Keratinocyte (primary cell): ENCODE data around the gene EIF2AK2. TPM values are rescaled to one million over a fixed set of nuclear protein-coding genes. Genes with fewer than 3 reads are reported as not detected.

Experiments
- DNase-seq: peaks from one replicate; pipeline ENCODE4 v3.0.0-alpha.2; 2011; ENCODE audit warnings: low read depth, missing footprints, low spot score
- FAIRE-seq: peaks from 2 replicates; lab custom pipeline; 2011; peaks lifted over from hg19 to GRCh38; lab: Jason Lieb, UNC
- H2AFZ ChIP-seq: 2 replicates; pipeline ENCODE4 v1.6.0; 2012; ENCODE audit warnings: low read length, control low read depth, inconsistent platforms; ENCODE audit not compliant: control insufficient read depth
- H3K27ac ChIP-seq: 2 replicates; pipeline ENCODE4 v1.5.1; 2011; ENCODE audit warnings: low read length; ENCODE audit not compliant: control insufficient read depth, insufficient read depth
- H3K27me3 ChIP-seq: 3 replicates; pipeline ENCODE4 v1.6.0; 2011; ENCODE audit warnings: low read length; ENCODE audit not compliant: control insufficient read depth, insufficient read depth; ENCODE audit errors: extremely low read depth
- H3K36me3 ChIP-seq, 2 experiments: 2 replicates in 1 of 2; 3 replicates in 1 of 2; pipeline ENCODE4 v1.5.1; 2011; ENCODE audit warnings: low read length in 2 of 2, mild to moderate bottlenecking in 1 of 2; ENCODE audit not compliant: control insufficient read depth in 2 of 2, insufficient read depth in 2 of 2; ENCODE audit errors: extremely low read depth in 1 of 2
- H3K4me1 ChIP-seq: 3 replicates; pipeline ENCODE4 v1.5.1; 2011; ENCODE audit warnings: low read length; ENCODE audit not compliant: control insufficient read depth, insufficient read depth; ENCODE audit errors: extremely low read depth
- H3K4me2 ChIP-seq: 3 replicates; pipeline ENCODE4 v1.6.0; 2011; ENCODE audit warnings: low read depth, low read length; ENCODE audit not compliant: control insufficient read depth, insufficient read depth; ENCODE audit errors: extremely low read depth
- H3K4me3 ChIP-seq, 3 experiments: fragments of 200-600 bp in 1 of 3; sonication (generic) in 1 of 3; 2 replicates in 2 of 3; 3 replicates in 1 of 3; pipeline ENCODE4 v1.5.1; 2011 to 2016; ENCODE audit warnings: low read length in 3 of 3, mild to moderate bottlenecking in 3 of 3, control low read depth in 2 of 3, inconsistent platforms in 1 of 3, low read depth in 1 of 3, mixed read lengths in 1 of 3, mixed run types in 1 of 3, moderate library complexity in 1 of 3; ENCODE audit not compliant: control insufficient read depth in 2 of 3, insufficient read depth in 2 of 3; ENCODE audit errors: extremely low read depth in 1 of 3
- H3K79me2 ChIP-seq: 2 replicates; pipeline ENCODE4 v1.6.0; 2012; ENCODE audit warnings: low read length; ENCODE audit not compliant: control insufficient read depth, insufficient read depth
- H3K9ac ChIP-seq: 3 replicates; pipeline ENCODE4 v1.6.0; 2011; ENCODE audit warnings: low read length; ENCODE audit not compliant: control insufficient read depth, insufficient read depth; ENCODE audit errors: extremely low read depth
- H3K9me1 ChIP-seq: 3 replicates; pipeline ENCODE4 v1.6.0; 2011; ENCODE audit warnings: low read length; ENCODE audit not compliant: control insufficient read depth, insufficient read depth; ENCODE audit errors: extremely low read depth
- H3K9me3 ChIP-seq: 2 replicates; pipeline ENCODE4 v1.5.1; 2012; ENCODE audit warnings: low read depth, low read length; ENCODE audit not compliant: control insufficient read depth
- H4K20me1 ChIP-seq: 3 replicates; pipeline ENCODE4 v1.6.0; 2011; ENCODE audit warnings: low read length; ENCODE audit not compliant: control insufficient read depth, insufficient read depth; ENCODE audit errors: extremely low read depth
- EZH2 ChIP-seq: IDR thresholded peaks from one replicate; pipeline ENCODE4 v1.6.1; 2012; ENCODE audit warnings: inconsistent platforms, mild to moderate bottlenecking, low read length, moderate library complexity
- dilution Hi-C: fragments of 300-500 bp; cut with MboI; formaldehyde crosslinking; loops from one replicate; pipeline ENCODE4 v1.7.0; 2020; ENCODE audit warnings: low sequenced_read_pairs; ENCODE audit not compliant: extremely low pct_ligation_motif_present
- polyA plus RNA-seq, 5 experiments: library from polyadenylated mRNA; depleted of rRNA in 3 of 5; stranded (reverse) in 3 of 5; stranded (forward) in 1 of 5; unstranded in 1 of 5; fragments of >200 nt; gene quantifications; 1 replicate in 1 of 5; 2 replicates in 3 of 5; 3 replicates in 1 of 5; pipeline versions ENCODE4 v1.2.1 to v1.2.3, GENCODE V29; 2011 to 2012; ENCODE audit warnings: missing spikeins in 2 of 5, low read depth in 1 of 5, low replicate concordance in 1 of 5
- TF ChIP-seq, protein P1 (sequence below), 3 experiments: IDR thresholded peaks in 1 of 3; conservative IDR thresholded peaks in 1 of 3; optimal IDR thresholded peaks in 1 of 3; 2 replicates in 2 of 3; 3 replicates in 1 of 3; pipeline versions ENCODE3 to v1.5.1; 2011; ENCODE audit warnings: low read length in 3 of 3, mild to moderate bottlenecking in 3 of 3, moderate library complexity in 2 of 3, control low read depth in 1 of 3, inconsistent platforms in 1 of 3; ENCODE audit not compliant: insufficient read depth in 2 of 3; ENCODE audit errors: extremely low read depth in 1 of 3

The EIF2AK2 gene
- polyA plus RNA-seq, 1 donor (not counting 4 experiments of a cell fraction or from before 2014, with no cell fraction given): 54.6 TPM

DNA sequence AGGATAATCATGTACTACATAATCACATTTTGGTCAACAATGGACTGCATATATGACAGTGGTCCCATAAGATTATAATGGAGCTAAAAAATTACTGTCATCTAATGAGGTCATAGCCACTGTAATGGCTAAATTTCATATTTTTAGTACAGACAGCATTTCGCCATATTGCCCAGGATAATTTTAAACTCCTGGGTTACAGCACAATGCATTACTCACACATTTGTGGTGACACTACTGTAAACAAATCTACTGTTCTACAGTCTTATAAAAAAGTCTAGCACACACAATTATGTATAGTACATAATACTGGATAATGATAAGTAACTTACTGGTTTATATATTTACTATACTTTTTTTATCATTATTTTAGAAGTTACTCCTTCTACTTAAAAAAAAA is 12.8 kb downstream of the EIF2AK2 start:
- DNase-seq: no peak
- no peak for FAIRE-seq

GRCh38 chr2:37142546-37142945 is 14.2 kb downstream of the EIF2AK2 start:
- no peak for TF ChIP-seq EZH2
- TF ChIP-seq, protein P1, sequence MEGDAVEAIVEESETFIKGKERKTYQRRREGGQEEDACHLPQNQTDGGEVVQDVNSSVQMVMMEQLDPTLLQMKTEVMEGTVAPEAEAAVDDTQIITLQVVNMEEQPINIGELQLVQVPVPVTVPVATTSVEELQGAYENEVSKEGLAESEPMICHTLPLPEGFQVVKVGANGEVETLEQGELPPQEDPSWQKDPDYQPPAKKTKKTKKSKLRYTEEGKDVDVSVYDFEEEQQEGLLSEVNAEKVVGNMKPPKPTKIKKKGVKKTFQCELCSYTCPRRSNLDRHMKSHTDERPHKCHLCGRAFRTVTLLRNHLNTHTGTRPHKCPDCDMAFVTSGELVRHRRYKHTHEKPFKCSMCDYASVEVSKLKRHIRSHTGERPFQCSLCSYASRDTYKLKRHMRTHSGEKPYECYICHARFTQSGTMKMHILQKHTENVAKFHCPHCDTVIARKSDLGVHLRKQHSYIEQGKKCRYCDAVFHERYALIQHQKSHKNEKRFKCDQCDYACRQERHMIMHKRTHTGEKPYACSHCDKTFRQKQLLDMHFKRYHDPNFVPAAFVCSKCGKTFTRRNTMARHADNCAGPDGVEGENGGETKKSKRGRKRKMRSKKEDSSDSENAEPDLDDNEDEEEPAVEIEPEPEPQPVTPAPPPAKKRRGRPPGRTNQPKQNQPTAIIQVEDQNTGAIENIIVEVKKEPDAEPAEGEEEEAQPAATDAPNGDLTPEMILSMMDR (optimal IDR thresholded peaks at IDR 0.05 in 1 of 3, IDR thresholded peaks at IDR 0.05 in 1 of 3, conservative IDR thresholded peaks at IDR 0.05 in 1 of 3; ENCODE audit: extremely low read depth in 1 of 3, insufficient read depth in 2 of 3, low read length in 3 of 3): no peak
- Histone ChIP-seq H3K27ac (no peak overlapping the region), H3K79me2 (peaks cover 2% of the 10 kb centered on the region), H2AFZ (no peak overlapping the region), H3K9me3 (no peaks in the 10 kb centered on the region), H3K4me2 (no peak overlapping the region), H3K27me3 (no peaks in the 10 kb centered on the region), H3K4me3 (no peak overlapping the region), H4K20me1 (no peaks in the 10 kb centered on the region), H3K4me1 (no peaks in the 10 kb centered on the region), H3K36me3 (peaks cover 19 to 27% of the 10 kb centered on the region in 2 experiments), H3K9ac (no peak overlapping the region), H3K9me1 (no peaks in the 10 kb centered on the region)
- DNase-seq: no peak
- dilution Hi-C loops: no loop called here
- no peak for FAIRE-seq

More for the DNA sequence above, 12.8 kb downstream of the EIF2AK2 start:
- no peak overlapping the region for H3K4me3 ChIP-seq
- no peak overlapping the region for H3K27ac ChIP-seq
- dilution Hi-C loops: no loop called here
- H3K36me3 ChIP-seq: peaks cover 26 to 32% of the 10 kb centered on the region in 2 experiments
- H3K4me1 ChIP-seq: no peaks in the 10 kb centered on the region
- H3K79me2 ChIP-seq: peaks cover 10% of the 10 kb centered on the region
- H3K27me3 ChIP-seq: no peaks in the 10 kb centered on the region
- no peaks in the 10 kb centered on the region for H3K9me3 ChIP-seq
- H2AFZ ChIP-seq: no peak overlapping the region
- H3K9me1 ChIP-seq: no peaks in the 10 kb centered on the region
- no peaks in the 10 kb centered on the region for H4K20me1 ChIP-seq
- no peak for TF ChIP-seq EZH2
- TF ChIP-seq, protein P1 (optimal IDR thresholded peaks at IDR 0.05 in 1 of 3, IDR thresholded peaks at IDR 0.05 in 1 of 3, conservative IDR thresholded peaks at IDR 0.05 in 1 of 3; ENCODE audit: extremely low read depth in 1 of 3, insufficient read depth in 2 of 3, low read length in 3 of 3): no peak
- no peak overlapping the region for H3K4me2 ChIP-seq
- H3K9ac ChIP-seq: no peak overlapping the region
